ENCODE results near the gene MITF. TPM values are rescaled to one million over a fixed set of nuclear protein-coding genes. Genes with fewer than 3 reads are reported as not detected.

Gene MITF
- total and polyA plus RNA-seq, 4 donors: 0.91 to 2.9 (median 2.3) TPM

- Histone ChIP-seq H3K9ac (ENCODE audit: low read depth in 1 of 2, low read length in 2 of 2) (no peak overlapping the region), H3K27ac (ENCODE audit: low read depth in 1 of 2, low read length in 2 of 2) (no peak overlapping the region), H3K4me1 (ENCODE audit: control insufficient read depth in 4 of 4, insufficient read depth in 4 of 4, low read length in 3 of 4) (peaks cover 0 to 3% (median 1%) of the 10 kb centered on the region in 4 donors), H3K9me3 (ENCODE audit: control insufficient read depth in 4 of 4, low read length in 3 of 4) (no peaks in the 10 kb centered on the region), H3K4me3 (ENCODE audit: low read depth in 1 of 3, low read length in 3 of 3) (no peak overlapping the region), H3K27me3 (ENCODE audit: control insufficient read depth in 4 of 4, insufficient read depth in 4 of 4, low read length in 3 of 4) (no peaks in the 10 kb centered on the region), H3K36me3 (ENCODE audit: control insufficient read depth in 4 of 4, insufficient read depth in 3 of 4, low read depth in 1 of 4, low read length in 3 of 4) (no peaks in the 10 kb centered on the region)
- TF ChIP-seq FOXA2 (IDR thresholded peaks at IDR 0.05): no peak
- WGBS: 84% methylated on average over 8 of the region's 8 CpGs
- DNase-seq (ENCODE audit: low spot score): no peak
Observed at GRCh38 chr3:69763458-69763857, 24.2 kb downstream of the MITF start.

GRCh38 chr3:69764121-69764741 is 25.0 kb downstream of the MITF start:
- Histone ChIP-seq H3K36me3 (ENCODE audit: control insufficient read depth in 4 of 4, insufficient read depth in 3 of 4, low read depth in 1 of 4, low read length in 3 of 4) (no peaks in the 10 kb centered on the region), H3K4me3 (ENCODE audit: low read depth in 1 of 3, low read length in 3 of 3) (no peak overlapping the region), H3K27me3 (ENCODE audit: control insufficient read depth in 4 of 4, insufficient read depth in 4 of 4, low read length in 3 of 4) (no peaks in the 10 kb centered on the region), H3K27ac (ENCODE audit: low read depth in 1 of 2, low read length in 2 of 2) (no peak overlapping the region), H3K9me3 (ENCODE audit: control insufficient read depth in 4 of 4, low read length in 3 of 4) (no peaks in the 10 kb centered on the region), H3K4me1 (ENCODE audit: control insufficient read depth in 4 of 4, insufficient read depth in 4 of 4, low read length in 3 of 4) (peaks cover 0 to 3% (median 1%) of the 10 kb centered on the region in 4 donors), H3K9ac (ENCODE audit: low read depth in 1 of 2, low read length in 2 of 2) (no peak overlapping the region)
- TF ChIP-seq NR2F2 (IDR thresholded peaks at IDR 0.05) (no peak), RXRA (IDR thresholded peaks at IDR 0.05) (no peak), MAX (IDR thresholded peaks at IDR 0.05) (no peak), FOXA2 (IDR thresholded peaks at IDR 0.05) (no peak), ZBTB33 (IDR thresholded peaks at IDR 0.05) (no peak), CTCF (IDR thresholded peaks at IDR 0.05; ENCODE audit: low read depth, low read length, missing input control) (no peak), HNF4G (IDR thresholded peaks at IDR 0.05) (no peak), TAF1 (conservative IDR thresholded peaks at IDR 0.05) (no peak), EGR1 (IDR thresholded peaks at IDR 0.05; ENCODE audit: low read depth in 2 of 2) (no peak), ATF3 (IDR thresholded peaks at IDR 0.05) (no peak), FOXA1 (IDR thresholded peaks at IDR 0.05) (no peak), JUND (IDR thresholded peaks at IDR 0.05) (no peak), GABPA (IDR thresholded peaks at IDR 0.05 in 1 of 2, conservative IDR thresholded peaks at IDR 0.05 in 1 of 2) (no peak), REST (IDR thresholded peaks at IDR 0.05) (no peak), RAD21 (IDR thresholded peaks at IDR 0.05) (no peak)
- no peak for DNase-seq (ENCODE audit: low spot score)
- WGBS: 80% methylated on average over 3 of the region's 3 CpGs
